IMR-90 (cell line): Measurements from ENCODE around the gene CD151. TPM values are rescaled to one million over a fixed set of nuclear protein-coding genes. Genes with fewer than 3 reads are reported as not detected.

Source experiments
- ATAC-seq: fragments of 200-7000 bp; cut with Tn5 transposase; 2 replicates; pipeline ENCODE4 v1.9.1; 2020; ENCODE audit warnings: low read depth, mild to moderate bottlenecking, moderate library complexity
- BruUV-seq: library from RNA; stranded (reverse); fragments of 400-500 nt; replicated peaks from 2 replicates; lab custom pipeline; 2021; lab: Mats Ljungman, UMichigan
- CTCF ChIA-PET: fragments of 300-600 bp; formaldehyde crosslinking; extraction: SDS; loops from one replicate; lab custom pipeline; 2021; ENCODE audit warnings: antibody characterized with exemption; lab: Yijun Ruan, JAX
- POLR2A ChIA-PET: fragments of 300-600 bp; sonication (Branson Sonifier 250); formaldehyde crosslinking; loops from one replicate; lab custom pipeline; 2022; ENCODE audit warnings: antibody characterized with exemption; ENCODE audit not compliant: unreplicated experiment; lab: Charles Lee
- DNase-seq: peaks from one replicate; pipeline ENCODE4 v3.0.0; 2013
- H2AFZ ChIP-seq: replicated peaks from 2 replicates; pipeline ENCODE3; 2013; ENCODE audit warnings: low read length, mild to moderate bottlenecking; ENCODE audit not compliant: poor library complexity
- H2AK5ac ChIP-seq: 2 replicates; pipeline ENCODE4 v1.6.1; 2013; ENCODE audit warnings: low read depth, low read length, inconsistent platforms
- H2AK9ac ChIP-seq: replicated peaks from 2 replicates; pipeline ENCODE3; 2013; ENCODE audit warnings: mild to moderate bottlenecking, low read depth, low read length, moderate library complexity; ENCODE audit not compliant: poor library complexity
- H2BK120ac ChIP-seq: 2 replicates; pipeline ENCODE4 v1.6.1; 2013; ENCODE audit warnings: low read depth, low read length, inconsistent platforms
- H2BK15ac ChIP-seq: 3 replicates; pipeline ENCODE4 v1.6.1; 2013; ENCODE audit warnings: low read depth, low read length, inconsistent platforms
- H2BK20ac ChIP-seq: 2 replicates; pipeline ENCODE4 v1.6.1; 2013; ENCODE audit warnings: low read depth, mild to moderate bottlenecking, inconsistent platforms, low read length, moderate library complexity
- H2BK5ac ChIP-seq: 2 replicates; pipeline ENCODE4 v1.6.1; 2013; ENCODE audit warnings: mild to moderate bottlenecking, low read depth, low read length, inconsistent platforms; ENCODE audit not compliant: poor library complexity, severe bottlenecking
- H3K14ac ChIP-seq: replicated peaks from 2 replicates; pipeline ENCODE4 v1.6.1; 2013; ENCODE audit warnings: low read depth, low read length, inconsistent platforms
- H3K18ac ChIP-seq: 2 replicates; pipeline ENCODE4 v1.6.1; 2013; ENCODE audit warnings: low read depth, low read length, control low read depth
- H3K23ac ChIP-seq: 2 replicates; pipeline ENCODE4 v1.6.1; 2013; ENCODE audit warnings: low read depth, low read length, inconsistent platforms
- H3K27ac ChIP-seq: 2 replicates; pipeline ENCODE4 v1.5.1; 2013; ENCODE audit warnings: mild to moderate bottlenecking, control low read depth, low read length; ENCODE audit not compliant: insufficient read depth
- H3K27me3 ChIP-seq: 2 replicates; pipeline ENCODE4 v1.6.1; 2013; ENCODE audit warnings: low read length; ENCODE audit not compliant: control insufficient read depth, insufficient read depth
- H3K36me3 ChIP-seq: 2 replicates; pipeline ENCODE4 v1.6.1; 2013; ENCODE audit warnings: low read length, mixed read lengths; ENCODE audit not compliant: control insufficient read depth, insufficient read depth
- H3K4ac ChIP-seq: 2 replicates; pipeline ENCODE4 v1.6.1; 2013; ENCODE audit warnings: low read depth, low read length, inconsistent platforms
- H3K4me1 ChIP-seq: 2 replicates; pipeline ENCODE4 v1.6.1; 2013; ENCODE audit warnings: low read length, mixed read lengths; ENCODE audit not compliant: control insufficient read depth, insufficient read depth
- H3K4me2 ChIP-seq: 2 replicates; pipeline ENCODE4 v1.6.1; 2013; ENCODE audit warnings: low read depth, mild to moderate bottlenecking, control low read depth, low read length, moderate library complexity
- H3K4me3 ChIP-seq: 2 replicates; pipeline ENCODE4 v1.5.1; 2013; ENCODE audit warnings: low read depth, mild to moderate bottlenecking, control low read depth, low read length, moderate library complexity; ENCODE audit not compliant: insufficient read depth
- H3K56ac ChIP-seq: 2 replicates; pipeline ENCODE4 v1.6.1; 2013; ENCODE audit warnings: low read length, inconsistent platforms; ENCODE audit not compliant: insufficient read depth; ENCODE audit errors: extremely low read depth
- H3K79me1 ChIP-seq, 2 experiments: 2 replicates each; pipeline ENCODE4 v1.6.1; 2013; ENCODE audit warnings: low read length in 2 of 2, inconsistent platforms in 1 of 2, low read depth in 1 of 2
- H3K9ac ChIP-seq: 2 replicates; pipeline ENCODE4 v1.6.1; 2013; ENCODE audit warnings: low read depth, low read length, control low read depth
- H3K9me1 ChIP-seq: 2 replicates; pipeline ENCODE4 v1.6.1; 2013; ENCODE audit warnings: low read length, inconsistent platforms; ENCODE audit not compliant: insufficient read depth
- H3K9me3 ChIP-seq: 2 replicates; pipeline ENCODE4 v1.6.1; 2013; ENCODE audit warnings: low read length; ENCODE audit not compliant: control insufficient read depth, insufficient read depth
- H4K20me1 ChIP-seq: 2 replicates; pipeline ENCODE4 v1.6.1; 2013; ENCODE audit warnings: low read length, inconsistent platforms; ENCODE audit not compliant: insufficient read depth
- H4K5ac ChIP-seq: 2 replicates; pipeline ENCODE4 v1.6.1; 2013; ENCODE audit warnings: mild to moderate bottlenecking, low read depth, low read length, control low read depth
- H4K8ac ChIP-seq, 2 experiments: 2 replicates each; pipeline ENCODE4 v1.6.1; 2013; ENCODE audit warnings: low read depth in 2 of 2, low read length in 2 of 2, control low read depth in 1 of 2, inconsistent platforms in 1 of 2
- H4K91ac ChIP-seq: 2 replicates; pipeline ENCODE4 v1.6.1; 2013; ENCODE audit warnings: low read depth, low read length, inconsistent platforms; ENCODE audit not compliant: insufficient read depth
- MAFK ChIP-seq: IDR thresholded peaks from 2 replicates; pipeline ENCODE4 v1.6.1; 2012; ENCODE audit warnings: low read depth, low read length, improper control_type of control experiment
- POLR2A ChIP-seq: IDR thresholded peaks from 2 replicates; pipeline ENCODE4 v1.6.1; 2012; ENCODE audit warnings: mild to moderate bottlenecking, low read depth, low read length
- WGBS, 2 experiments: methylation state at CpG; one replicate each; pipeline versions ENCODE4 v1.1.5 to v1.1.7; 2013; ENCODE audit warnings: missing lambda C conversion rate in 2 of 2; ENCODE audit not compliant: insufficient read length in 1 of 2; ENCODE audit errors: extremely low coverage in 2 of 2; 5-methylcytosine and 5-hydroxymethylcytosine counted together
- dilution Hi-C: fragments of 300-500 bp; cut with HindIII; formaldehyde crosslinking; loops from one replicate; pipeline ENCODE4 v1.14.3; 2018; ENCODE audit warnings: low sequenced_read_pairs; ENCODE audit not compliant: unreplicated experiment
- in situ Hi-C: fragments of 300-500 bp; cut with MboI; formaldehyde crosslinking; loops from 3 replicates; pipeline ENCODE4 v1.14.3; 2019; ENCODE audit warnings: low sequenced_read_pairs, inconsistent platforms, mixed read lengths
- intact Hi-C: fragments of 100-400 bp; cut with micrococcal nuclease; formaldehyde crosslinking; loops from 2 replicates; pipeline ENCODE4 v1.10.0; 2022
- polyA plus RNA-seq, 3 experiments: library from polyadenylated mRNA; depleted of rRNA; stranded (reverse); fragments of >200 nt; gene quantifications; 2 replicates each; pipeline ENCODE4 v1.2.3, GENCODE V29; 2012; ENCODE audit warnings: low replicate concordance in 1 of 3
- total RNA-seq: library from RNA; depleted of rRNA; stranded (reverse); fragments of >200 nt; gene quantifications from 2 replicates; pipeline ENCODE4 v1.2.3, GENCODE V29; 2012

CD151 gene
- total and polyA plus RNA-seq, 2 of the 4 experiments (the other 2 are of a cell fraction): 1,150 to 1,267 TPM

- in situ Hi-C loops: no loop called here
- H4K20me1 ChIP-seq: peaks cover 49% of the 10 kb centered on the region
Measured at GRCh38 chr11:843086-843734, 10.5 kb downstream of the CD151 start.

More at GRCh38 chr11:843086-843734, 10.5 kb downstream of the CD151 start:
- BruUV-seq: no TSS peak
- DNase-seq (no peak), ATAC-seq (no peak)
- Histone ChIP-seq H3K4me2 (peak overlapping the region; percentile 82), H2BK120ac (peak overlapping the region; percentile 95), H2AK5ac (peak overlapping the region; percentile 97), H2BK5ac (peak overlapping the region; percentile 100), H2BK20ac (no peak overlapping the region), H3K4ac (peak overlapping the region; percentile 96), H3K14ac (peak overlapping the region; percentile 80), H3K9me1 (peaks cover 19% of the 10 kb centered on the region), H3K4me1 (peaks cover 35% of the 10 kb centered on the region), H2AK9ac (peak overlapping the region; percentile 99), H3K9me3 (no peaks in the 10 kb centered on the region), H3K27me3 (no peaks in the 10 kb centered on the region), H3K23ac (peak overlapping the region; percentile 65), H3K79me1 (peaks cover 20 to 70% of the 10 kb centered on the region in 2 experiments; a peak in 3 of 4 replicates), H3K18ac (peak overlapping the region; percentile 88), H3K9ac (peak overlapping the region; percentile 80), H2AFZ (peak overlapping the region; percentile 69), H2BK15ac (0 out of 3 replicates have a peak overlapping the region, but pooled peaks have one; percentile 35), H3K36me3 (peaks cover 31% of the 10 kb centered on the region), H4K8ac (peak overlapping the region; percentile 77 to 91), H3K56ac (peak overlapping the region; percentile 92), H3K27ac (peak overlapping the region; percentile 98), H4K91ac (peak overlapping the region; percentile 96), H4K5ac (peak overlapping the region; percentile 85), H3K4me3 (peak overlapping the region; percentile 98)
- intact Hi-C loops (loop anchor here (10.0 kb wide), 1 partner anchor 212 kb away; no protein-coding TSS in a partner anchor), dilution Hi-C loops (no loop called here)
- POLR2A ChIA-PET: interaction anchor here (0.6 to 1.0 kb wide), 2 partner anchors 9 to 10 kb away, joined by 3 to 4 read pairs; partner anchors contain the start of gene CD151
- WGBS, 2 experiments: 0% methylated on average over 34 of the region's 53 CpGs; no CpG with 5 or more reads in 1 of the 2 experiments
- TF ChIP-seq MAFK: no peak
- 0 out of 2 replicates have a peak, but pooled peaks have one; percentile 28 for TF ChIP-seq POLR2A
- CTCF ChIA-PET: interaction anchor here (0.9 kb wide), 1 partner anchor 8 kb away, joined by 3 read pairs; no protein-coding TSS in a partner anchor
